ENCODE data around the gene EIF4E1B.

DNA sequence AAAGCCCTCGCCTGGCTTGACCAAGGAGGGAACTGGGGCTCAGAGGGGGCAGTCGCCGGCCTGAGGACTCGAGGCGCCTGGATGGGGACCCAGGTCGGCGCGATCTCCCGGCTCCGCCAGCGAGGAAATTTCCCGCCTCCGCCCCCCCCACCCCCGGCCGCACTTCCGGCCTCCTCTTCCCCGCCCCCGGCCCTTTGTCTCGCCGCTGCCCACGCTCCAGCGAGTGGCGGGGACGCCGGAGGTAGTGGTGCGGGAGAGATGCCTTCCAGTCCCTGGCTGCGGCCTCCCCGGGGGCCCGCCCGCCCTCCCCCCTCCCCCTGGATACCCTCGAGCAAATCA lies 20.1 kb upstream of the EIF4E1B start:
- TF ChIP-seq, protein P1, sequence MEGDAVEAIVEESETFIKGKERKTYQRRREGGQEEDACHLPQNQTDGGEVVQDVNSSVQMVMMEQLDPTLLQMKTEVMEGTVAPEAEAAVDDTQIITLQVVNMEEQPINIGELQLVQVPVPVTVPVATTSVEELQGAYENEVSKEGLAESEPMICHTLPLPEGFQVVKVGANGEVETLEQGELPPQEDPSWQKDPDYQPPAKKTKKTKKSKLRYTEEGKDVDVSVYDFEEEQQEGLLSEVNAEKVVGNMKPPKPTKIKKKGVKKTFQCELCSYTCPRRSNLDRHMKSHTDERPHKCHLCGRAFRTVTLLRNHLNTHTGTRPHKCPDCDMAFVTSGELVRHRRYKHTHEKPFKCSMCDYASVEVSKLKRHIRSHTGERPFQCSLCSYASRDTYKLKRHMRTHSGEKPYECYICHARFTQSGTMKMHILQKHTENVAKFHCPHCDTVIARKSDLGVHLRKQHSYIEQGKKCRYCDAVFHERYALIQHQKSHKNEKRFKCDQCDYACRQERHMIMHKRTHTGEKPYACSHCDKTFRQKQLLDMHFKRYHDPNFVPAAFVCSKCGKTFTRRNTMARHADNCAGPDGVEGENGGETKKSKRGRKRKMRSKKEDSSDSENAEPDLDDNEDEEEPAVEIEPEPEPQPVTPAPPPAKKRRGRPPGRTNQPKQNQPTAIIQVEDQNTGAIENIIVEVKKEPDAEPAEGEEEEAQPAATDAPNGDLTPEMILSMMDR (IDR thresholded peaks at IDR 0.05): no peak
- TF ChIP-seq EP300 (IDR thresholded peaks at IDR 0.05) (no peak), POLR2A (IDR thresholded peaks at IDR 0.05) (no peak), POLR2AphosphoS5 (IDR thresholded peaks at IDR 0.05) (no peak)
